Loucy (cell line): Measurements from ENCODE around the gene PTPRC.

ENCODE experiments used
- H2AFZ ChIP-seq: fragments of 200-600 bp; sonication (generic); 2 replicates; pipeline ENCODE4 v1.6.0; 2016; ENCODE audit warnings: antibody characterized with exemption, mild to moderate bottlenecking, low read length, moderate library complexity
- H3F3A ChIP-seq: fragments of 200-600 bp; 2 replicates; pipeline ENCODE4 v1.6.0; 2016; ENCODE audit warnings: antibody characterized with exemption, low read depth, mild to moderate bottlenecking
- H3K27me3 ChIP-seq: fragments of 200-600 bp; sonication (generic); 2 replicates; pipeline ENCODE4 v1.6.1; 2014; ENCODE audit warnings: low read length, mild to moderate bottlenecking; ENCODE audit not compliant: insufficient read depth, poor library complexity, severe bottlenecking
- H3K36me3 ChIP-seq: fragments of 200-600 bp; sonication (generic); 2 replicates; pipeline ENCODE4 v1.6.1; 2016; ENCODE audit warnings: low read length; ENCODE audit not compliant: insufficient read depth
- H3K4me1 ChIP-seq: fragments of 200-600 bp; sonication (generic); 2 replicates; pipeline ENCODE4 v1.5.1; 2014; ENCODE audit warnings: low read length, mild to moderate bottlenecking; ENCODE audit not compliant: insufficient read depth, poor library complexity, severe bottlenecking
- H3K4me2 ChIP-seq: fragments of 200-600 bp; sonication (generic); 2 replicates; pipeline ENCODE4 v1.6.0; 2014; ENCODE audit warnings: antibody characterized with exemption, low read length, low read depth, mild to moderate bottlenecking; ENCODE audit not compliant: poor library complexity, severe bottlenecking
- H3K4me3 ChIP-seq: fragments of 200-600 bp; sonication (generic); 2 replicates; pipeline ENCODE4 v1.5.1; 2014; ENCODE audit warnings: low read length, mild to moderate bottlenecking, mixed read lengths; ENCODE audit not compliant: poor library complexity, severe bottlenecking
- H3K79me2 ChIP-seq: fragments of 200-600 bp; sonication (generic); 2 replicates; pipeline ENCODE4 v1.6.1; 2014; ENCODE audit warnings: low read length; ENCODE audit not compliant: insufficient read depth
- H3K9ac ChIP-seq: fragments of 200-600 bp; sonication (generic); 2 replicates; pipeline ENCODE4 v1.6.0; 2014; ENCODE audit warnings: mild to moderate bottlenecking, low read depth, low read length, moderate library complexity; ENCODE audit not compliant: poor library complexity, severe bottlenecking
- H3K9me2 ChIP-seq: fragments of 200-600 bp; sonication (generic); replicated peaks from 2 replicates; pipeline ENCODE4 v1.6.1; 2016; ENCODE audit warnings: low read depth, low read length, mixed read lengths
- H3K9me3 ChIP-seq: fragments of 200-600 bp; sonication (generic); 2 replicates; pipeline ENCODE4 v1.6.1; 2014; ENCODE audit warnings: mild to moderate bottlenecking, antibody characterized with exemption, low read length, low read depth; ENCODE audit not compliant: insufficient read depth
- H4K20me1 ChIP-seq: fragments of 200-600 bp; sonication (generic); 2 replicates; pipeline ENCODE4 v1.6.0; 2014; ENCODE audit warnings: antibody characterized with exemption, low read length, mild to moderate bottlenecking; ENCODE audit not compliant: insufficient read depth, poor library complexity, severe bottlenecking
- CTCF ChIP-seq: fragments of 200-600 bp; sonication (generic); conservative IDR thresholded peaks from 2 replicates; pipeline ENCODE4 v1.5.1; 2014; ENCODE audit warnings: mild to moderate bottlenecking, antibody characterized with exemption, low read length
- EZH2phosphoT487 ChIP-seq: fragments of 200-600 bp; IDR thresholded peaks from 2 replicates; pipeline ENCODE4 v1.6.1; 2018; ENCODE audit warnings: antibody characterized with exemption, mild to moderate bottlenecking, moderate library complexity, borderline replicate concordance

Gene PTPRC

GRCh38 chr1:198642983-198643382 lies 4.1 kb downstream of the PTPRC start:
- peaks cover 10% of the 10 kb centered on the region for H3K27me3 ChIP-seq
- H3K9me2 ChIP-seq, result no peaks in the 10 kb centered on the region
- peak overlapping the region; percentile 85 for H3K4me3 ChIP-seq
- H3K9ac ChIP-seq, result peak overlapping the region; percentile 97
- no peaks in the 10 kb centered on the region for H3K9me3 ChIP-seq
- peaks cover 100% of the 10 kb centered on the region for H3K79me2 ChIP-seq
- H3K36me3 ChIP-seq, result peaks cover 49% of the 10 kb centered on the region
- peaks cover 11% of the 10 kb centered on the region for H4K20me1 ChIP-seq
- H3K4me1 ChIP-seq, result peaks cover 32% of the 10 kb centered on the region
- no peak overlapping the region for H2AFZ ChIP-seq
- no peak for TF ChIP-seq CTCF
- TF ChIP-seq EZH2phosphoT487, result no peak
- peak overlapping the region; percentile 95 for H3K4me2 ChIP-seq
- peaks cover 7% of the 10 kb centered on the region; the same call in 1 of the 2 replicates for H3F3A ChIP-seq

GRCh38 chr1:198643808-198644207 lies 5.0 kb downstream of the PTPRC start:
- TF ChIP-seq CTCF (no peak), EZH2phosphoT487 (no peak)
- no peaks in the 10 kb centered on the region for H3K9me2 ChIP-seq
- peaks cover 11% of the 10 kb centered on the region for H4K20me1 ChIP-seq
- H3K9me3 ChIP-seq, result no peaks in the 10 kb centered on the region
- no peak overlapping the region for H2AFZ ChIP-seq
- H3K79me2 ChIP-seq, result peaks cover 100% of the 10 kb centered on the region
- H3F3A ChIP-seq, result peaks cover 7% of the 10 kb centered on the region; the same call in 1 of the 2 replicates
- peak overlapping the region; percentile 95 for H3K4me2 ChIP-seq
- H3K27me3 ChIP-seq, result peaks cover 10% of the 10 kb centered on the region
- H3K9ac ChIP-seq, result peak overlapping the region; percentile 97
- H3K4me3 ChIP-seq, result peak overlapping the region; percentile 85
- H3K4me1 ChIP-seq, result peaks cover 32% of the 10 kb centered on the region
- peaks cover 58% of the 10 kb centered on the region for H3K36me3 ChIP-seq

- Histone ChIP-seq H3K4me1 (peaks cover 63% of the 10 kb centered on the region), H3K9me2 (no peaks in the 10 kb centered on the region), H3K4me2 (peak overlapping the region; percentile 95), H3F3A (peaks cover 12% of the 10 kb centered on the region; the same call in 1 of the 2 replicates), H4K20me1 (peaks cover 16% of the 10 kb centered on the region), H2AFZ (no peak overlapping the region), H3K79me2 (peaks cover 100% of the 10 kb centered on the region), H3K27me3 (no peaks in the 10 kb centered on the region), H3K9me3 (no peaks in the 10 kb centered on the region), H3K4me3 (peak overlapping the region; percentile 85), H3K9ac (peak overlapping the region; percentile 97), H3K36me3 (peaks cover 64% of the 10 kb centered on the region)
- TF ChIP-seq CTCF (no peak), EZH2phosphoT487 (no peak)
Measured at GRCh38 chr1:198647055-198647454, 8.2 kb downstream of the PTPRC start.
